HepG2 (cell line): ENCODE results near the gene HEMK1. TPM values are rescaled to one million over a fixed set of nuclear protein-coding genes. Genes with fewer than 3 reads are reported as not detected.
A peak's percentile ranks its signal among the peaks of the same experiment; 100 is the strongest.

Experiments used
- AHR ChIP-seq: IDR thresholded peaks from 2 replicates; pipeline ENCODE4 v1.6.1; 2018; ENCODE audit warnings: missing genetic modification reagents, missing compliant biosample characterization
- BHLHE40 ChIP-seq: IDR thresholded peaks from 2 replicates; pipeline ENCODE4 v1.6.1; 2011; ENCODE audit warnings: low read length, improper control_type of control experiment
- JARID2 ChIP-seq: sonication (generic); formaldehyde crosslinking; IDR thresholded peaks from 2 replicates; pipeline ENCODE4 v1.8.1; 2023; ENCODE audit warnings: missing genetic modification reagents, inconsistent platforms; ENCODE audit not compliant: insufficient replicate concordance
- MTF2 ChIP-seq: sonication (generic); formaldehyde crosslinking; IDR thresholded peaks from 2 replicates; pipeline ENCODE4 v1.5.0; 2020; ENCODE audit warnings: missing genetic modification reagents, borderline replicate concordance
- ZNF670 ChIP-seq: sonication (generic); formaldehyde crosslinking; IDR thresholded peaks from 2 replicates; pipeline ENCODE4 v1.8.0; 2022; ENCODE audit warnings: mild to moderate bottlenecking, missing genetic modification reagents, borderline replicate concordance
- polyA plus RNA-seq, 8 experiments: library from polyadenylated mRNA; depleted of rRNA in 3 of 8; stranded (reverse) in 7 of 8; unstranded in 1 of 8; fragments of >200 nt; fragmentation: Illumina TruSeq in 4 of 8; extraction: Trizol in 4 of 8; gene quantifications; 2 replicates each; pipeline versions ENCODE4 v1.2.1 to v1.2.3, GENCODE V29; 2011 to 2016; ENCODE audit warnings: low read depth in 4 of 8, missing spikeins in 1 of 8, mixed read lengths in 1 of 8; ENCODE audit not compliant: insufficient read depth in 1 of 8
- total RNA-seq, 5 experiments: library from RNA; depleted of rRNA; stranded (reverse); fragments of >200 nt; fragmentation: Illumina TruSeq; extraction: Trizol; gene quantifications; 2 replicates each; pipeline ENCODE4 v1.2.3, GENCODE V29; 2016; ENCODE audit warnings: low read depth in 1 of 5
- TF ChIP-seq, protein P1 (sequence below): sonication (generic); formaldehyde crosslinking; IDR thresholded peaks from 2 replicates; pipeline ENCODE4 v1.4.0; 2020; ENCODE audit warnings: missing genetic modification reagents
- TF ChIP-seq, protein P2 (sequence below): sonication (generic); formaldehyde crosslinking; IDR thresholded peaks from 2 replicates; pipeline ENCODE4 v1.8.1; 2023; ENCODE audit warnings: mild to moderate bottlenecking, missing genetic modification reagents, borderline replicate concordance
- TF ChIP-seq, protein P3 (sequence below): sonication (generic); formaldehyde crosslinking; IDR thresholded peaks from 2 replicates; pipeline ENCODE4 v1.8.0; 2022; ENCODE audit warnings: mild to moderate bottlenecking, missing genetic modification reagents, borderline replicate concordance

HEMK1 gene
- total and polyA plus RNA-seq, 2 of the 13 experiments (the other 11 are each of a cell fraction or from before 2014, with no cell fraction given) = 9.8 to 12.6 TPM

DNA sequence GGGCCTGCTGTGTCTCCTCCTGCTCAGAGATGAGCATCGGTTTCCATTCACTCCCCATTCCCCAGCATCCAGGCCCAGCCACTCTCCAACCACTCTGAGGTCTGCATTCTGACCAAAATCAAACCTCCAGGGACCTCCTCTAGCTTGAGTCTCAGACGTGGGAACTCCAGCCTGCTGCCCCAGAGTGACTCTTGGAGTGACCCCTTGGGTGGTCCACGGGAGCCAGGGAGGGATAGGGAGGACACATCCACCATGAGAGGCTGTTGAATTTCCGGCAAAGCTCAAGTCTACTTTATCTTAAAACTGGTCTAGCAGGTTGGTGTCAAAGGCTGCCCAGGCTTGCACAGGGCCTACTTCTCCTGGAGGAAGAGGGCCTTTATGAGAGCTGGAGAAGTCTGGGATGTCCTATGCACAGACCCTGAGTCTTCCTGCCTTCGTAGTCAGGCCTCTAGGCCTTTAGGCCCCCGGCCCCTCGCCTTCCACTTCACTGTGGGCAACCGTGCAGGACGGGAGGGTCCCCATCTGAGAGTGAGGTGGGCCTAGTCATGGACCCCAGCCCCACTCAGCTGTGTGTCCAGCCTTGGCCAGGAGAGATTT, 33.4 kb downstream of the HEMK1 start (continued):
- TF ChIP-seq, protein P1, sequence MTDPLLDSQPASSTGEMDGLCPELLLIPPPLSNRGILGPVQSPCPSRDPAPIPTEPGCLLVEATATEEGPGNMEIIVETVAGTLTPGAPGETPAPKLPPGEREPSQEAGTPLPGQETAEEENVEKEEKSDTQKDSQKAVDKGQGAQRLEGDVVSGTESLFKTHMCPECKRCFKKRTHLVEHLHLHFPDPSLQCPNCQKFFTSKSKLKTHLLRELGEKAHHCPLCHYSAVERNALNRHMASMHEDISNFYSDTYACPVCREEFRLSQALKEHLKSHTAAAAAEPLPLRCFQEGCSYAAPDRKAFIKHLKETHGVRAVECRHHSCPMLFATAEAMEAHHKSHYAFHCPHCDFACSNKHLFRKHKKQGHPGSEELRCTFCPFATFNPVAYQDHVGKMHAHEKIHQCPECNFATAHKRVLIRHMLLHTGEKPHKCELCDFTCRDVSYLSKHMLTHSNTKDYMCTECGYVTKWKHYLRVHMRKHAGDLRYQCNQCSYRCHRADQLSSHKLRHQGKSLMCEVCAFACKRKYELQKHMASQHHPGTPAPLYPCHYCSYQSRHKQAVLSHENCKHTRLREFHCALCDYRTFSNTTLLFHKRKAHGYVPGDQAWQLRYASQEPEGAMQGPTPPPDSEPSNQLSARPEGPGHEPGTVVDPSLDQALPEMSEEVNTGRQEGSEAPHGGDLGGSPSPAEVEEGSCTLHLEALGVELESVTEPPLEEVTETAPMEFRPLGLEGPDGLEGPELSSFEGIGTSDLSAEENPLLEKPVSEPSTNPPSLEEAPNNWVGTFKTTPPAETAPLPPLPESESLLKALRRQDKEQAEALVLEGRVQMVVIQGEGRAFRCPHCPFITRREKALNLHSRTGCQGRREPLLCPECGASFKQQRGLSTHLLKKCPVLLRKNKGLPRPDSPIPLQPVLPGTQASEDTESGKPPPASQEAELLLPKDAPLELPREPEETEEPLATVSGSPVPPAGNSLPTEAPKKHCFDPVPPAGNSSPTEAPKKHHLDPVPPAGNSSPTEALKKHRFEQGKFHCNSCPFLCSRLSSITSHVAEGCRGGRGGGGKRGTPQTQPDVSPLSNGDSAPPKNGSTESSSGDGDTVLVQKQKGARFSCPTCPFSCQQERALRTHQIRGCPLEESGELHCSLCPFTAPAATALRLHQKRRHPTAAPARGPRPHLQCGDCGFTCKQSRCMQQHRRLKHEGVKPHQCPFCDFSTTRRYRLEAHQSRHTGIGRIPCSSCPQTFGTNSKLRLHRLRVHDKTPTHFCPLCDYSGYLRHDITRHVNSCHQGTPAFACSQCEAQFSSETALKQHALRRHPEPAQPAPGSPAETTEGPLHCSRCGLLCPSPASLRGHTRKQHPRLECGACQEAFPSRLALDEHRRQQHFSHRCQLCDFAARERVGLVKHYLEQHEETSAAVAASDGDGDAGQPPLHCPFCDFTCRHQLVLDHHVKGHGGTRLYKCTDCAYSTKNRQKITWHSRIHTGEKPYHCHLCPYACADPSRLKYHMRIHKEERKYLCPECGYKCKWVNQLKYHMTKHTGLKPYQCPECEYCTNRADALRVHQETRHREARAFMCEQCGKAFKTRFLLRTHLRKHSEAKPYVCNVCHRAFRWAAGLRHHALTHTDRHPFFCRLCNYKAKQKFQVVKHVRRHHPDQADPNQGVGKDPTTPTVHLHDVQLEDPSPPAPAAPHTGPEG (CRISPR knock-in tag) = 0 out of 2 replicates have a peak, but pooled peaks have one; percentile 24
- TF ChIP-seq, protein P2, sequence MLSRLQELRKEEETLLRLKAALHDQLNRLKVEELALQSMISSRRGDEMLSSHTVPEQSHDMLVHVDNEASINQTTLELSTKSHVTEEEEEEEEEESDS = no peak
- no peak for TF ChIP-seq JARID2 (CRISPR knock-in tag)
- 0 out of 2 replicates have a peak, but pooled peaks have one; percentile 6 for TF ChIP-seq AHR (CRISPR knock-in tag)
- TF ChIP-seq ZNF670 = no peak
- no peak for TF ChIP-seq MTF2 (CRISPR knock-in tag)
- TF ChIP-seq BHLHE40 = no peak
- TF ChIP-seq, protein P3, sequence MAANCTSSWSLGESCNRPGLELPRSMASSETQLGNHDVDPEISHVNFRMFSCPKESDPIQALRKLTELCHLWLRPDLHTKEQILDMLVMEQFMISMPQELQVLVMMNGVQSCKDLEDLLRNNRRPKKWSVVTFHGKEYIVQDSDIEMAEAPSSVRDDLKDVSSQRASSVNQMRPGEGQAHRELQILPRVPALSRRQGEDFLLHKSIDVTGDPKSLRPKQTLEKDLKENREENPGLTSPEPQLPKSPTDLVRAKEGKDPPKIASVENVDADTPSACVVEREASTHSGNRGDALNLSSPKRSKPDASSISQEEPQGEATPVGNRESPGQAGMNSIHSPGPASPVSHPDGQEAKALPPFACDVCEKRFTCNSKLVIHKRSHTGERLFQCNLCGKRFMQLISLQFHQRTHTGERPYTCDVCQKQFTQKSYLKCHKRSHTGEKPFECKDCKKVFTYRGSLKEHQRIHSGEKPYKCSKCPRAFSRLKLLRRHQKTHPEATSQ = no peak
